Sigmoid colon (tissue), 7 donors: Measurements from ENCODE around the gene ZRANB3. TPM values are rescaled to one million over a fixed set of nuclear protein-coding genes. Genes with fewer than 3 reads are reported as not detected.

Experiments used
- DNase-seq: peaks from one replicate; pipeline ENCODE4 v3.0.0-alpha.2; 2019
- H3K27ac ChIP-seq, 4 donors: fragments of 200-600 bp; sonication (generic); one replicate each; pipeline ENCODE4 v1.5.1; 2016 to 2019; ENCODE audit warnings: mild to moderate bottlenecking in 1 of 4
- H3K27me3 ChIP-seq, 3 donors: fragments of 200-600 bp; sonication (generic); one replicate each; pipeline ENCODE4 v1.5.1; 2019; ENCODE audit warnings: mild to moderate bottlenecking in 1 of 3
- H3K36me3 ChIP-seq, 4 donors: fragments of 200-600 bp; sonication (generic); one replicate each; pipeline ENCODE4 v1.5.1; 2016 to 2019
- H3K4me1 ChIP-seq, 4 donors: fragments of 200-600 bp; sonication (generic); one replicate each; pipeline ENCODE4 v1.5.1; 2017 to 2019
- H3K4me3 ChIP-seq, 4 donors: fragments of 200-600 bp; sonication (generic); one replicate each; pipeline ENCODE4 v1.5.1; 2017 to 2019; ENCODE audit warnings: mild to moderate bottlenecking in 2 of 4, moderate library complexity in 1 of 4
- H3K9me3 ChIP-seq, 4 donors: fragments of 200-600 bp in 3 of 4; sonication (generic) in 3 of 4; one replicate each; pipeline versions ENCODE4 v1.5.1 to v1.6.1; 2013 to 2019
- CTCF ChIP-seq, 4 experiments: fragments of 450-650 bp in 3 of 4; fragments of 200-600 bp in 1 of 4; IDR thresholded peaks; one replicate each; pipeline ENCODE4 v1.5.1; 2016 to 2019; ENCODE audit warnings: antibody characterized with exemption in 4 of 4, mild to moderate bottlenecking in 3 of 4, moderate library complexity in 2 of 4
- EP300 ChIP-seq, 4 donors: sonication (generic); formaldehyde crosslinking; IDR thresholded peaks; one replicate each; pipeline ENCODE4 v1.6.1; 2017; ENCODE audit warnings: antibody characterized with exemption in 4 of 4
- POLR2A ChIP-seq, 2 donors: fragments of 450-650 bp; IDR thresholded peaks; one replicate each; pipeline ENCODE4 v1.6.1; 2016; ENCODE audit warnings: antibody characterized with exemption in 2 of 2, mild to moderate bottlenecking in 2 of 2, moderate library complexity in 2 of 2
- POLR2AphosphoS5 ChIP-seq, 4 donors: sonication (generic); formaldehyde crosslinking; IDR thresholded peaks; one replicate each; pipeline ENCODE4 v1.6.1; 2017; ENCODE audit warnings: antibody characterized with exemption in 4 of 4
- WGBS, 2 donors: extraction: QIAGEN DNeasy Blood & Tissue Kit; methylation state at CpG; one replicate each; pipeline ENCODE4 v1.1.7; 2013; 5-methylcytosine and 5-hydroxymethylcytosine counted together
- intact Hi-C: fragments of 100-400 bp; cut with DNase I; formaldehyde crosslinking; loops from one replicate; pipeline ENCODE4 v1.15.1; 2023
- polyA plus RNA-seq, 3 donors: library from polyadenylated mRNA; stranded (reverse); fragments of 200-250 nt; gene quantifications; one replicate each; pipeline ENCODE4 v1.2.3, GENCODE V29; 2013
- total RNA-seq, 4 donors: library from RNA; depleted of rRNA; stranded (reverse); fragments of >200 nt; gene quantifications; one replicate each; pipeline ENCODE4 v1.1.0, GENCODE V29; 2016
- donor health status: healthy with polysubstance abuse.
- donor health status: Bipolar disorder and iron deficiency.
- donor health status: healthy.

Gene ZRANB3
- total and polyA plus RNA-seq, 7 donors, result 1.2 to 7.2 (median 3.1) TPM

GRCh38 chr2:135203944-135204343 is 327.1 kb downstream of the ZRANB3 start:
- intact Hi-C loops, result no loop called here
- TF ChIP-seq CTCF (IDR thresholded peaks at IDR 0.05), result no peak
- no peak for TF ChIP-seq EP300 (IDR thresholded peaks at IDR 0.05)
- no peak for TF ChIP-seq POLR2A (IDR thresholded peaks at IDR 0.05)
- no peak for TF ChIP-seq POLR2AphosphoS5 (IDR thresholded peaks at IDR 0.05)
- Histone ChIP-seq H3K9me3 (no peaks in the 10 kb centered on the region), H3K36me3 (no peaks in the 10 kb centered on the region), H3K27me3 (no peaks in the 10 kb centered on the region), H3K4me3 (no peak overlapping the region), H3K4me1 (no peaks in the 10 kb centered on the region), H3K27ac (no peak overlapping the region)
- no peak for DNase-seq
- WGBS, 2 donors, result 91 to 96% methylated on average over 3 of the region's 3 CpGs

GRCh38 chr2:135202751-135203150 is 328.3 kb downstream of the ZRANB3 start:
- TF ChIP-seq POLR2AphosphoS5 (IDR thresholded peaks at IDR 0.05) (no peak), EP300 (IDR thresholded peaks at IDR 0.05) (no peak), POLR2A (IDR thresholded peaks at IDR 0.05) (no peak), CTCF (IDR thresholded peaks at IDR 0.05) (no peak)
- intact Hi-C loops, result no loop called here
- no peak for DNase-seq
- H3K36me3 ChIP-seq, result no peaks in the 10 kb centered on the region
- H3K27ac ChIP-seq, result no peak overlapping the region
- H3K9me3 ChIP-seq, result no peaks in the 10 kb centered on the region
- no peak overlapping the region for H3K4me3 ChIP-seq
- H3K4me1 ChIP-seq, result no peaks in the 10 kb centered on the region
- H3K27me3 ChIP-seq, result no peaks in the 10 kb centered on the region

GRCh38 chr2:135198481-135198880 is 332.5 kb downstream of the ZRANB3 start:
- no peak overlapping the region for H3K27ac ChIP-seq
- no peak overlapping the region for H3K4me3 ChIP-seq
- no peaks in the 10 kb centered on the region for H3K4me1 ChIP-seq
- TF ChIP-seq POLR2AphosphoS5 (IDR thresholded peaks at IDR 0.05) (no peak), POLR2A (IDR thresholded peaks at IDR 0.05) (no peak), CTCF (IDR thresholded peaks at IDR 0.05) (no peak), EP300 (IDR thresholded peaks at IDR 0.05) (no peak)
- WGBS, 2 donors, result 93 to 95% methylated on average over 3 of the region's 3 CpGs
- H3K36me3 ChIP-seq, result no peaks in the 10 kb centered on the region
- no peak for DNase-seq
- intact Hi-C loops, result no loop called here
- no peaks in the 10 kb centered on the region for H3K9me3 ChIP-seq
- H3K27me3 ChIP-seq, result no peaks in the 10 kb centered on the region

GRCh38 chr2:135190799-135191198 is 340.2 kb downstream of the ZRANB3 start:
- H3K27ac ChIP-seq, result no peak overlapping the region
- no peak for DNase-seq
- H3K9me3 ChIP-seq, result peaks cover 0 to 8% (median under 1%) of the 10 kb centered on the region in 4 donors
- no peaks in the 10 kb centered on the region for H3K4me1 ChIP-seq
- H3K27me3 ChIP-seq, result no peaks in the 10 kb centered on the region
- no peak overlapping the region for H3K4me3 ChIP-seq
- H3K36me3 ChIP-seq, result no peaks in the 10 kb centered on the region
- intact Hi-C loops, result no loop called here
- TF ChIP-seq EP300 (IDR thresholded peaks at IDR 0.05) (no peak), POLR2A (IDR thresholded peaks at IDR 0.05) (no peak), CTCF (IDR thresholded peaks at IDR 0.05) (no peak), POLR2AphosphoS5 (IDR thresholded peaks at IDR 0.05) (no peak)

- Histone ChIP-seq H3K4me1 (no peaks in the 10 kb centered on the region), H3K27me3 (no peaks in the 10 kb centered on the region), H3K9me3 (peaks cover 0 to 8% (median under 1%) of the 10 kb centered on the region in 4 donors), H3K36me3 (no peaks in the 10 kb centered on the region), H3K4me3 (no peak overlapping the region), H3K27ac (no peak overlapping the region)
- WGBS, 2 donors, result 100% methylated on average over 1 of the region's 1 CpG
- TF ChIP-seq POLR2AphosphoS5 (IDR thresholded peaks at IDR 0.05), result no peak
- TF ChIP-seq POLR2A (IDR thresholded peaks at IDR 0.05), result no peak
- TF ChIP-seq EP300 (IDR thresholded peaks at IDR 0.05), result no peak
- TF ChIP-seq CTCF (IDR thresholded peaks at IDR 0.05), result no peak
- intact Hi-C loops, result no loop called here
- no peak for DNase-seq
These were observed 341.9 kb downstream of the ZRANB3 start for GRCh38 chr2:135189148-135189547.
